ENCODE measurements around the gene TFG.

TFG gene

GRCh38 chr3:100697723-100698285 is 11.5 kb upstream of the TFG start:
- POLR2A ChIA-PET, result no interaction called here
- CTCF ChIA-PET, result no interaction called here
- no peak for DNase-seq (ENCODE audit: low read depth, low spot score)
- no peak for TF ChIP-seq CTCF (IDR thresholded peaks at IDR 0.05; ENCODE audit: insufficient read depth, low read length, missing control alignments)
- H3K4me3 ChIP-seq (ENCODE audit: low read depth, low read length), result no peak overlapping the region

- ChIA-PET CTCF (interaction anchor here (0.8 to 1.6 kb wide), 2 partner anchors 10 to 237 kb away, joined by 3 to 4 read pairs; no protein-coding TSS in a partner anchor), POLR2A (no interaction called here)
- no peak overlapping the region for H3K4me3 ChIP-seq (ENCODE audit: low read depth, low read length)
- TF ChIP-seq CTCF (IDR thresholded peaks at IDR 0.05; ENCODE audit: insufficient read depth, low read length, missing control alignments), result no peak
- no peak for DNase-seq (ENCODE audit: low read depth, low spot score)
Measured at GRCh38 chr3:100698736-100699135, 10.6 kb upstream of the TFG start.

GRCh38 chr3:100700708-100701107 is 8.6 kb upstream of the TFG start:
- no peak for TF ChIP-seq CTCF (IDR thresholded peaks at IDR 0.05; ENCODE audit: insufficient read depth, low read length, missing control alignments)
- DNase-seq (ENCODE audit: low read depth, low spot score), result no peak
- no peak overlapping the region for H3K4me3 ChIP-seq (ENCODE audit: low read depth, low read length)
- ChIA-PET POLR2A (no interaction called here), CTCF (no interaction called here)

- ChIA-PET CTCF (interaction anchor here (1.1 kb wide), 1 partner anchor 9 kb away, joined by 3 read pairs; no protein-coding TSS in a partner anchor), POLR2A (no interaction called here)
- DNase-seq (ENCODE audit: low read depth, low spot score), result no peak
- H3K4me3 ChIP-seq (ENCODE audit: low read depth, low read length), result no peak overlapping the region
- no peak for TF ChIP-seq CTCF (IDR thresholded peaks at IDR 0.05; ENCODE audit: insufficient read depth, low read length, missing control alignments)
Measured at GRCh38 chr3:100702082-100702979, 7.0 kb upstream of the TFG start.

- H3K4me3 ChIP-seq (ENCODE audit: low read depth, low read length), result no peak overlapping the region
- POLR2A ChIA-PET, result no interaction called here
- CTCF ChIA-PET, result interaction anchor here (1.1 kb wide), 1 partner anchor 9 kb away, joined by 3 read pairs; no protein-coding TSS in a partner anchor
- no peak for DNase-seq (ENCODE audit: low read depth, low spot score)
- no peak for TF ChIP-seq CTCF (IDR thresholded peaks at IDR 0.05; ENCODE audit: insufficient read depth, low read length, missing control alignments)
Measured at GRCh38 chr3:100702980-100703345, 6.3 kb upstream of the TFG start.

GRCh38 chr3:100703865-100704264 is 5.4 kb upstream of the TFG start:
- no peak for TF ChIP-seq CTCF (IDR thresholded peaks at IDR 0.05; ENCODE audit: insufficient read depth, low read length, missing control alignments)
- DNase-seq (ENCODE audit: low read depth, low spot score), result no peak
- no peak overlapping the region for H3K4me3 ChIP-seq (ENCODE audit: low read depth, low read length)
- POLR2A ChIA-PET, result no interaction called here
- CTCF ChIA-PET, result no interaction called here
